ENCODE measurements around the gene ADAMTS16.

- no peak for TF ChIP-seq CTCF (IDR thresholded peaks at IDR 0.05; ENCODE audit: low read length)
- no peak for TF ChIP-seq EZH2 (IDR thresholded peaks at IDR 0.05; ENCODE audit: borderline replicate concordance, low read length)
These were observed 91.4 kb downstream of the ADAMTS16 start for GRCh38 chr5:5231576-5231975.
